ENCODE results near the gene SOCS1.

DNA sequence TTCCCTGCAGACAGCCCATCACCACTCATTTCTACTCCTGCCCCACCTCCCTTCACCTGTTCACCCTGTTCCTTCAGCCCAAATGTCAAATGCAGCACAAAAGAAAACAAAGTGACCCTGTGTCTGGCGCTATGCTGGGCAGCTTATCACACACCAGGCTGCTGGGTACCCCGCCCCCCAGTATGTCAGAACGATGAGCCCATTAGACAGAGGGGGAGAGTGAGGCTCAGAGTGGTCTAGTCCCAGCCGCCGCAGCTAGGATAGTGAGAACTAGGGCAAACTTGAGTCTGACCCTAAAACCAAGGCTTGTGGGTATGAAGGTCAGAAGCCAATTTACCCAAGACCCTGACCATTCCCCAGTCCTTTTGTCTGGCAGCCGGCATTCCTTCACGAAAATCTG lies 9.1 kb upstream of the SOCS1 start:
- TF ChIP-seq POLR2A (IDR thresholded peaks at IDR 0.05), result no peak
- TF ChIP-seq, protein P1, sequence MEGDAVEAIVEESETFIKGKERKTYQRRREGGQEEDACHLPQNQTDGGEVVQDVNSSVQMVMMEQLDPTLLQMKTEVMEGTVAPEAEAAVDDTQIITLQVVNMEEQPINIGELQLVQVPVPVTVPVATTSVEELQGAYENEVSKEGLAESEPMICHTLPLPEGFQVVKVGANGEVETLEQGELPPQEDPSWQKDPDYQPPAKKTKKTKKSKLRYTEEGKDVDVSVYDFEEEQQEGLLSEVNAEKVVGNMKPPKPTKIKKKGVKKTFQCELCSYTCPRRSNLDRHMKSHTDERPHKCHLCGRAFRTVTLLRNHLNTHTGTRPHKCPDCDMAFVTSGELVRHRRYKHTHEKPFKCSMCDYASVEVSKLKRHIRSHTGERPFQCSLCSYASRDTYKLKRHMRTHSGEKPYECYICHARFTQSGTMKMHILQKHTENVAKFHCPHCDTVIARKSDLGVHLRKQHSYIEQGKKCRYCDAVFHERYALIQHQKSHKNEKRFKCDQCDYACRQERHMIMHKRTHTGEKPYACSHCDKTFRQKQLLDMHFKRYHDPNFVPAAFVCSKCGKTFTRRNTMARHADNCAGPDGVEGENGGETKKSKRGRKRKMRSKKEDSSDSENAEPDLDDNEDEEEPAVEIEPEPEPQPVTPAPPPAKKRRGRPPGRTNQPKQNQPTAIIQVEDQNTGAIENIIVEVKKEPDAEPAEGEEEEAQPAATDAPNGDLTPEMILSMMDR (IDR thresholded peaks at IDR 0.05), result no peak

Measured in heart left ventricle (tissue), 13 donors.